ENCODE data around the gene CTU1. TPM values are rescaled to one million over a fixed set of nuclear protein-coding genes. Genes with fewer than 3 reads are reported as not detected.
A peak's percentile ranks its signal among the peaks of the same experiment; 100 is the strongest.

CTU1 gene
- total RNA-seq, 1 donor, result 9.2 TPM

DNA sequence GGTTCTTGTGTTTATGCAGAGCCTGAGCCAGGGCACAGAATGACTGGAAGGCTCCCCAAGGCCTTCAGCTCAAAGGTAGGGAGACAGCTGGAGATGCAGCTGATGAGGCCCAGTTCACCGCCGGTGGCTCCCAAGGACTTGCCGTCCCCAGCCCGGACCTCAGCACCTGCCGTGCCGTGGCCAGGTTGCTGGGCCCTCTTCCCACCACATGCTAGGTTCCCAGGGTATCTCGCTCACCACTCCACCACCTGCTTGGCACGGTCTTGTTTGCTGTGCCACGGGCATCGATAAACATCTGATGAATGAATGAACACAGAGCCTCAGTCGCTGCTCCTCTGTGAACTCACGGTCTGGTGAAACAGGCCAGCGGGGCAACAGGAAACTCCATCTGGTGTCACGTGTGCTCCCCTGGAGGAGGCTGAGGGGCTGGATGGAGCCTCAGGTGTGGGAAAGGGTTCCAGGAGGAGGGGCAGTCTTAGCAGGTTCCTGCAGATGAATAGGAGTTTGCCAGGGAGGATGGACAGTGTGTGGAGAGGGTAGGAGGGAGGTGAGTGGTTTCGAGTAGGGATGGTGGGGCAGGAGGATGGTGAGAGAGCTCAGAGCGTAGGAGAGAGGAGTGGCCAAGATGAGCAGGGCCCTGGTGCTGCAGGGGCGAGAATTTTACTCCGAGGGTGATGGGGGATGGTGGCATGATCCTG is 21.9 kb downstream of the CTU1 start:
- DNase-seq (ENCODE audit: low read depth in 2 of 3, low spot score in 2 of 3), result no peak

DNA sequence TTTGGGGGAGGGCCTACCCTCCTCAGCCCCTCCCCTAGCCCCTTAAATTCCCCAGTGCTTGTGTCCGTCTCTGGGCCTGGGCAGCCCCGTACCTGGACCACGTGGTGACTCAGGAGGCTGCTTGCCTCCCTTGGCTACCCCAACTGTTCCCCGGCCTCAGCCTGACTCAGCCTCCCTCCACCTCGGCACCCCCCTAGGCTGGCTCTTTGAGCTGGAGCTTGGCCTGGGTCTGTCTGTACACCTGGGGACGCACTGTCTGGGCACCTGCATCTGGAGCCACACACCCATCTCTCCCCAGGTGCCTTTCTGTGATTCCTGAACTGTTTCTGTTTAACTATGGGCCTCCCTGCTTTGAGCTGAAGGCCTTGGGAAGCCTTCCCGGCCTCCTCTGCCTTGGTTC is 23.7 kb downstream of the CTU1 start:
- no peak for DNase-seq (ENCODE audit: low read depth in 2 of 3, low spot score in 2 of 3)

DNA sequence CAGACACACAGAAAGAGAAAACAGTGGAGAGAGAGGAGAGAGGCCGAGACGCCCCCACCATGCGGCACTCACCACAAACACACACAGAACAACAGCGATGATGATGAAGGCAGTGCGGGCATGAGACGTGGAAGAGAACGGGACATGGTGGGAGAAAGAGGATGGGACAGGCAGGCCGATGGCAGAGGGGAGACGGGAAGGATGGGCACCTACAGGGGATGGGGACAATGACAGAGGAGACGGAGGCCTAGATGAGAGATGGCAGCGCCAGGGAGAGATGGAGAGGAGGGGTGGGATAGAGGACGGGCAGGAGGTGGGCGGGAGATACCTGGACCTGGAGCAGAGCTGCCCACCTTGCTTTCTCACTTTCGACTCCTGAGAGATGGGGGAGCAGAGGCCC is 24.4 kb downstream of the CTU1 start:
- no peak for DNase-seq (ENCODE audit: low read depth in 2 of 3, low spot score in 2 of 3)

DNA sequence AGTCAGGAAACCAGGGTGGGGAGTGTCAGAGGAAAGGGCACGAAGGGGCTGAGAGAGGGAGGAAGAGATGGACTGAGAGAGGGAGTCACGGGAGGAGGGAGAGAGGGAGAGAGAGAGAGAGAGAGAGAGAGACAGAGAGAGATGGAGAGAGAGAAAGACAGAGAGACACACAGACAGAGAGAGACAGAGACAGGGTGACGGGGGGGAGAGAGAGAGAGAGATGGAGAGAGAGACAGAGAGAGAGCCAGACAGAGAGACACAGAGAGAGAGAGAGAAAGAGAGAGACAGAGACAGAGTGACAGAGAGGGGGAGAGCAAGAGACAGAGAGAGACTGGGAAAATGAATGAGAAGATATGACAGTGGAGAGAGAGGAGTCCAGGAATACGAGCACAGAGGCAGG is 25.0 kb downstream of the CTU1 start:
- no peak for DNase-seq (ENCODE audit: low read depth in 2 of 3, low spot score in 2 of 3)

DNA sequence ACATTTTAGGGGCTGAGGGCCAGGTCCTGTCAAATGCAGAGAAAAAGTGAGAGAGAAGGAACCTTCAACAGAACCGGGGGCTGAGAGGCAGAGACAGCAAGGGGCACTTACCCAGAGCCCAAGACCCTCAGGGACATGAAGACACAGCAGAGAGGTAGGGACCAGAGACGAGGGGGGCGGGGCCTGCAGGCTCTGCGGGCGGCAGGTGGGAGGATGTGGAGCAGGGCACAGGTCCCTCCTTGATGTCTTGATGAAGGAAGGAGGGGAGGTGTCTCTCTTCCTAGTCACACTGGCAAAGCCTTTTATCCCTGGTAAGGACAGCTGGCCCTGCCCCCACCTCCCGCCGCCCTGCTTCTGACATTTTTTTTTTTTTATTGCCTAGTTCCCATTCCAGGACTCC is 25.6 kb downstream of the CTU1 start, which contains the start of gene KLK14:
Gene KLK14, minus strand, starts transcription at position 277 of the 400 bp plus-strand sequence. Its CDS starts 273 bp downstream, at position 4.
- DNase-seq (ENCODE audit: low read depth in 2 of 3, low spot score in 2 of 3), result no peak

DNA sequence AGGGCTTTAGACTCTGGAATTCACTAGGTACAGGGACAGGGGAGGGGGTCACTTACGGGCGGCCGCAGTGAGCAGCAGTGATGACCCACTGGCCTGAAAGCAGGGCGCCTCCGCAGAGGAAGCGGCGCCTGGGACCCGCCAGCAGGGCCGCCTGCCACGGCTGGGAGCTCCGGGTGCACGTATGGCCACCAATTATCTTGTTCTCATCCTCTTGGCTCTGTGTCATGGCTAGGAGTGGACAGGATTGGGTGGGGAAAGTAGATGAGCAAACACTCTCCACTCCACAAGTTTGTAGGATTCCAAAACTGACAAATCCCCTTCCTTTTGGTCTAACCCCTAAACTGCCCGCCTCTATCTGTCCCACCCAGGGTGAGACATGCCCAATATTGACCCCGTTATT is 26.7 kb downstream of the CTU1 start:
- no peak for DNase-seq (ENCODE audit: low read depth in 2 of 3, low spot score in 2 of 3)

DNA sequence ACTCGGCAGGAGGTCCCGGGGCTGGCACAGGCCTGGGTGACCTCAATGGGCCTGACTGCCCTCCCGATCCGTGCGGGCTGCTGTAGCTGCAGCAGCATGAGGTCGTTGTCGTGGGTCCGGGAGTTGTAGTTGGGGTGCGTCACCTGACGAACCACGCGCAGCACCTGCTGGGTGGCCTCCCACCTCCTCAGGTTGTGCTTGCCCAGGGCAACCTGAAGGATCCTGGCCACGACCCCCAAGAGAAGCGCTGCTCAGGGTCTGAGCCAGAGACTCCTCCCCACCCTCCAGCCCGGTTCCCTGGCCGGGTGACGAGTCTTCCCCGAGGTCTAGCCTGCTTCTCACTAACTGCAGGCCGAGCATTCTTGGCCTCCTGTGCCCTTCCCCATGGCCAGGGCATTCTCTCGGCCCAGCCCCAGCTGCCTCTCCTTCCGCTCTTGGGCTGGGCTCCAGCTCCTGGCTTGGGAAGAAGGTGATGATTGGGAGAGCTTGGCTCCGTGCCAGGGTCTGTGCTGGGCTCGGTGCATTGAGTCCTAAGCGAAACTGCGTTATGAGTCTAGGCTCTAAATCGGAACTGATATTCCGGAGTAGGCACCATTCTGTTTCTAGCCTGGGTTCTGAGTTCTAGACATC is 28.6 kb downstream of the CTU1 start:
- no peak for DNase-seq (ENCODE audit: low read depth in 2 of 3, low spot score in 2 of 3)

DNA sequence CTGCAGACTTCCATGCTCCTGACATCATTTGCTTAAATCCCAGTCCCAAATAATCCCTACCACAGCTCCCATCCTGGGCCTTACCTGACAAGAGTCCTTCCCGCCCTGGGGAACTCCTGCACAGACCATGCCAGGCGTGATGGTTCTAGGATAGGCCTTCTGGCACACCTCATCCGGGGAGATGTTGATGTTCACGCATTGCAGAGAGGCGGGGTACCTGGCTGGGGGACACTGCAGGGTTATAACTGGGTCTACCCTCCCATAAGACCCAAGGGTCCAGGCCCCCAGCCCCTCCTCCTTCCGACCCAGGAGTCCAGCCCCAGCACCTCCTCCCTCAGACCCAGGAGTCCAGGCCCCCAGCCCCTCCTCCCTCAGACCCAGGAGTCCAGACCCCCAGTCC is 29.5 kb downstream of the CTU1 start:
- no peak for DNase-seq (ENCODE audit: low read depth in 2 of 3, low spot score in 2 of 3)

DNA sequence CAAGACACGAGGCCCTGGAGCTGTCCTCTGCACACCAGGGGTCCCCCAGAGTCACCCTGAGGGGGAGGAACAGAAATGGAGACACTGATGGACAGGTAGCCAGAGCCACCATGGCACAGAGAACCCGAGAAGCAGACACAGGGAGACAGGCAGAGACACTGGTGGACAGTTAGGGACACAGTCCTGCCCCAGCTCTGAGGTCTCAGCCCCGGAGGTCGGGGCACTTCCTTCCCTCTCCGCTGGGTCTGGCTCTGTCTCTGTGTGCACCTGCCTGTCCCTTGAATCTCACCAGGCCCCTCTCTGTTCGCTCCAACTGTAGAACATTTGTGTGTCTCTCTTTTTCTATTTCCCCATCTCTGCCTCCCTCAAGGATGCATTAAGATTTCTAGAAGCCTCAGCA is 30.1 kb downstream of the CTU1 start:
- no peak for DNase-seq (ENCODE audit: low read depth in 2 of 3, low spot score in 2 of 3)

DNA sequence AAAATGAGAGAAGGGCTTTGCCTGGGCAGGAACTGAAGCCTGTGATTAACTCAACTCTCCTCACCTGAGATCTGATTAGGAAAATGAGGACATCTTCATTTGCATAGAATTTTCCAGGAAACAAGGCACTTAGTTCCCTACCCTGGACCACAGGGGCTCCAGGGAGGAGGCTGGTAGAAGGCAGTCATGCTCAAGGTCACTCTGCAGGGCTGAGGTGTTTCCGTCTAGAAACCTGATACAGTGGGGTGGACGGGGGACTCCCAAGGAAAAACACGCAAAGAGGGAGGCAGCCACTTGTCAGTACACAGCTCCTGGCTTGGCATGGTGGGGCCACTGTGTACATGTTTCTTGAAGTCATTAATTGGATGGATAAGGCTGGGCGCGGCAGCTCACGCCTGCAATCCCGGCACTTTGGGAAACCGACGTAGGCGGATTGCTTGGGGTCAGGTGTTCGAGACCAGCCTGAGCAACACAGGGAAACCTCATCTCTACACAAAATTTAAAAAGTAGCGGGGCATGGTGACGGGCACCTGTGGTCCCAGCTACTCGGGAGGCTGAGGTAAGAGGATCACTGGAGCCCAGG is 31.5 kb downstream of the CTU1 start:
- no peak for DNase-seq (ENCODE audit: low read depth in 2 of 3, low spot score in 2 of 3)

DNA sequence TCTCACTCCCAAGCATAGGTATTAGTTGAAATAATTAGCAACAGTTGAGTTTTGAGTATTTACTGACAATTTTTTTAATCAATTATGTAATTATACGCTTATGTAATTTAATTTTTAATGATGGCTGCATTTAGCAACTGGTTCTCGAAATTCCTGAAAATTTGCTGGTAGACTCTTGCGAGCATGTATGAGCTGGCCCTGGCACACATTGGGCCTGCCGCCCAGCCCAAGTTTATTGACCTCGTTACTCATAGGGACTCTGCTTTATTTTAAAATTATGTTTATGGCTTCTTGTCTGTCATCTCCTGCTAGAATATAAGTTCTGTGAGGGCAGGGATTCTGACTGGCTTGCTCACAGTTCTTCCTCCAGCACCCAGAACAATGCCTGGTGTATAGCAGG is 32.2 kb downstream of the CTU1 start:
- DNase-seq (ENCODE audit: low read depth in 2 of 3, low spot score in 2 of 3), result no peak

DNA sequence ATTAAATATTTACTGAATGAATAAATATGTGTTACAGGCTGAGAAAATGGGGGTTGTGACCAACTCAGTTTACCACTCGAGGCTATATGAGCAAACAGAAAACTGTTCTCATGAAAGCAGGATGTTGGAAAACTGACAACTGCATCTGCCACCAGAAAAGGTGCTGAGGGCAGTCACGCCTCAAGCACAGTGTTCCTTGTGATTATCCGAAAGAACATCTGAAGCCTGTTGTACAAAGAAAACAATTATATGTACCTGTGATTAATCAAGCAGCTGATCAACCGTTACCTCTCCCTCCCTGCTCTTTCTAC is 37.2 kb downstream of the CTU1 start:
- no peak for DNase-seq (ENCODE audit: low read depth in 2 of 3, low spot score in 2 of 3)

DNA sequence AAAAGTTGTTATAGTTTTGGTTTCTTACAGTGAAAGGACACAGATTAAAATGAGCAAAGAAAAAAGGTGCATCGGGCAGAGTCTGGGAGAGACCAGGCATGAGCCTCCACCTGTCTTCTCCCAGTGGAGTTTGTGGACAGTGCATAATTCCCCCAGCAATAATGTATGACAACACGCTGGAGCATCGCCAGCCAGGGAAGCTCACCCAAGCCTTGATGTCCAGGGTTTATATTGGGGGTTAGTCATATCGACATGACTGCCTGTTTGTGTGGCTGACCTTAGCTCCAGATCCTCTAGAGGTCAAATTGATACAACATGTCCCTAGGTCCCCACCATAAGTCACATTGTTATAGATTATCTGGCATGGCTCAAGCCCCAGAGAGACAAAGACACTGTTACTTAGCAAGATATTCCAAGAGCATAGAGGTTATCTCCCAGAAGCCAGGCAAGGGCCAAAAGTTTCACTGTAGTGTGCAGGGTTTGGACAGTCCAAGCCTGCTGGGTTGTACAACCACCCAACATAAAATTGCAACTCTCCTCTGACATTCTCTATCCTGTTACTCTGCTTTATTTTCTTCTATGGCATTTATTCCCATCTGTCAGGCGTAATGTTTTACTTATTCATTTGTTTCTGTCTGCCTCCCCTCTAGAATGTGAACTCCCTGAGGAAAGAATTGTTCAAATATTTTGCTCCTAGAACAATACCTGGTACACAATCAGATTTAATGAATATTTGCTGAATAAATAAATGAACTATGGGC is 37.7 kb downstream of the CTU1 start:
- DNase-seq (ENCODE audit: low read depth in 2 of 3, low spot score in 2 of 3), result no peak

DNA sequence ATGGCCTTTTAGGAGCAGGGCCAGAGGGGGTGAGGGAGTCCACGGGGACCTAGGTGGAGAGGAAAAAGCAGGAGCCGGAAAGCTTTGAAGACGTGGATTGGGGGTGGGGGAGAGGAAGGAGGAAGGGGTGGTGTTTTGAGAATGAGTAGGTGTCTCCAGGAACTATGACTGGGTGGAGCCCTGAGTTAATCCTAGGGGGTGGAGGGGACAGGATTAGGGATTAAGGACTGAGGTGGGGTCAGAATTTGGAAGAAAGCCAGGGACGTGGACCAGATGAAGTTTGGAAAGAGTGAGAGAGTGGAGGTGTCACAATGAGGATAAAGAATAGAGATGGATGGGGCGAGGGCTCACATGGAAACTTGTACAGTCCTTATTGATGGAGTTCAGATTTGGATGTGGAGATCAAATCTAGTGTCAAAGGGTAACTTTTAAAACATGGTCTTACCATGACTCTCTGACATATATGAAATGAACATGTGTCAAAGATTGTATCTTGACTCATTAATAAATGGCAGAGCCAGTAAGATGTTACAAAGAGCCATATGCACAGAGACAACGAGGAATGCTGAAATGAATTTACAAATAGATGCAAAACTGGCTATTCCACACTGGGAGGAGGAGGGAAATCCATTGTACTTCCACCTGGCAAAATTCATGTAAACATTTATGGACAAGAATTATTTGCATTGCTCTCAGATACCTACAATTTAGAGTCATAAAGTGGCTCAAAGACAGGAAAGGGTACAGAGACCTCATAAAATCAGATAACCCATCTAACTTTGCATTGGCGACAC is 41.6 kb downstream of the CTU1 start:
- DNase-seq (ENCODE audit: low read depth in 2 of 3, low spot score in 2 of 3), result no peak

DNA sequence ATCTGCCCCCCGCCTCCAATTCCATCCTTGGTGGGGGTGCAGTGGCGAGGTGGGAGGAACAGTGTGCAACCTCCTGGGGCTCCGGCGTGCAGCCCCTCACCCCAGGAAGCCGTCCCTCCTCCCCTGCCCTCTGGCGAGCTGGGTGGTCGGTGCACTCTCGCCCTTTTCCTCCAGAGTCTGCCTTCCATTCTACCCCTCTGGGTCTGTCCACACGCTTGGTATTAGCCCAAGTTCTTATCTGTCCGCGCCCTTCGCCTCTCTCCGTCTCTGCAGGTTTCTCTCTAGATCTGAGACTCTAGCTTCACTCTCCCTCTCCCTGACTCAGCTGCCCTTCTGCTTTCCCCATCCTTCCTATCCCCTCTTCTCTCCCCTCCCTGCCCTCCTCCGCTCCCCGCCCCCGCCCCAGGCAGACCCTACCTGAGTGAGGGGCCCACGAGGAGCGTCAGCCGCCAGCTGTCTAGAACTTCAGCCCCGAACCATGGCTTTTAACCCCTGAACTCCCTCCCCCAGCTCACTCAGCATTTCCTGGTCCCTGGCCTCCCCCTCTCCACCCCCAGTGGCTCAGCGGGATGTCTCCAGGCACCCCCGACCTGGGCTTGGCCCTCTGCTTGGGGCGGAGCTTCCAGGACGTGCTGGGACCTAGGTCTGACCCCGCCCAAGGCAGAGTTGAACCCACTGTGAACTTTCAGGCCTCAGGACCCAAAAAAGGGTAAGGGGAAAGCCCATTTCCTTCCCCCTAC is 42.8 kb downstream of the CTU1 start:
- DNase-seq (ENCODE audit: low read depth in 2 of 3, low spot score in 2 of 3), result no peak

DNA sequence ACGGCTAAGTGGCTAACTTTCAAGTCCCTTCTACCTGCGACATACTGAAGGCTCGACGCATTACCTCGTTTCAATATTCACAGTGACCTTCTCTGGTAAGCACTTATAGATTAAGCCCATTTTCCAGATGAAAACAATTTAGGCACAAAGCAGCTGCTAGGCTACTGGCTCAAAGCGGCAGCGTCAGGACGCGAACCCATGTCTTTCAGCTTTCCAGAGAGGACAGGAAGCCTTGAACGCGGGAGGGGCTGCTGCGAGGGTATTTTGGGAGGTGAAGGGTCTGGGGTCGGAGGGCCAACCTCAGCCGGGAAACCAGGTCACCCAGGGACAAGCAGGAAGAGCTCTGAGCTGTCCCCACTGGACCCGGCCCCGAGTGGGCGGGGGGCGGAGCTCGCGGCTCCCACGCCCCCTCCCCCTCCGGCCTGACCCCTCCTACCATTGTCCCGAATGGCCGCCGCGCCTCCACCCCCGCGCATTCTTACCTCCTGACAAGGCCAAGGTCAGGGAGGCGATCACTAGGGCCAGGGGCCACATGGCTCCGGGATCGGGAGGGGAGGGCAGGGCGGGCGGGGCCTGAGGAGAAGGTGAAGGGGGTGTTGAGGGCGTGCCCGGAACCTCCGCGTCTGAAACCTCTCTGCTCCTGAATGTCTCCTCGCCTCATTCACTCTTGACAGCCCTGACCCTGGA is 43.5 kb downstream of the CTU1 start, which contains the start of gene KLK13:
Gene KLK13, minus strand, starts transcription at position 559 of the 687 bp plus-strand sequence. Its CDS starts 25 bp downstream, at position 534.
- peak in 1 of 3 donors; percentile 17 for DNase-seq (ENCODE audit: low read depth in 2 of 3, low spot score in 2 of 3)

DNA sequence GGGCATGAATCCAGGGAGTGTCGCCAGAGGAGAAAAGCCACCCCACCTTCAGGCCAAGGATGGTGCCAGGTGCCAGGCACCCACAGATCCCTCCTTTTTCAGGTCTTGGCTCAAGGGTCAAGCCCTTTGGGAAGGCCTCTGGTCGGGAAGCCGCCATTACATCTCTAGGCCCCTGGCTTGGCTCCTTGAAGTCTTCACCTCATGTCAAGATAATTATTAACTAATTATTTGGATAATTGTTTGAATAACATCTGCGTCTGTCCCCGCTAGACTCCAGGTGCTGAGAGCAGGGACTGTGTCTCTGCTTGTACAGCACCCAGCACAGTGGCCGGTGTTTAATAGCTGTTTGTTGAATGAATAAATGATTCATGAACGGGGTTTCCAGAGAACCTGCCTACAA is 44.5 kb downstream of the CTU1 start:
- no peak for DNase-seq (ENCODE audit: low read depth in 2 of 3, low spot score in 2 of 3)

DNA sequence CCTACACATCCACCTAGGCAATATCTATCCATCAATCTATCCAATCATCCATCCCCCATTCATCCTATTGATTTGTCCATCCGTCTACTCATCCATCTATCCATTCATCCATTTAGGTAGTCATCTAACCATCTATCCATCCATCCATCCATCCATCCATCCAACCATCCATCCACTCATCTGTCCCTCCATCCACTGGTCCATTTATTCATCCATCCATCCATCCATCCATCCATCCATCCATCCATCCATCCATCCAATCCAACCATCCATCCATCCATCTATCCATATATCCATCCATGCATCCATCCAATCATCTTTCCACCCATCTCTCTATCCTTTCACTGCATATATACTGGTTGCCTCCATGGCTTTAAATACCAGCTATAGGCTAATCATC is 47.2 kb downstream of the CTU1 start:
- no peak for DNase-seq (ENCODE audit: low read depth in 2 of 3, low spot score in 2 of 3)

DNA sequence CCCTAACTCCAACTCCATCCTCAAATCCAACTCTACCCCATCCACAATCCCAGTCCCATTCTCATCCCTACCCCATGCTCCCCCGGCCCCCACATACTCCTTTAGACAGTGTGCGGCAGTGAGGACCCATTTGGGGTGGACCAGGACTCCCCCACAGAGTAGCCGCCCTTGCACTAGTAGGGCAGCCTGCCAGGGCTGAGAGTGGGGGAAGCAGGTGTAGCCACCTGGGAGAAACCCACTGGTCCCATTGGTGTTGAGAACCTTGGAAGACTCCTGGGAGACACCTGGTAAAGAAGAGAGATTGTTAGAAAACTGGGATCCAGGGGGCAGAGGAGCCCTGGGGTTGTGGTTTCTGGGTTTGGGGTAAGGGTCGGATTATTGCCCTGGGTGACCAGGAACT is 47.9 kb downstream of the CTU1 start:
- no peak for DNase-seq (ENCODE audit: low read depth in 2 of 3, low spot score in 2 of 3)
